MCF 10A (cell line): Measurements from ENCODE around the gene MMP21. TPM values are rescaled to one million over a fixed set of nuclear protein-coding genes. Genes with fewer than 3 reads are reported as not detected.

Source experiments
- BruUV-seq: library from RNA; stranded (reverse); fragments of 400-500 nt; replicated peaks from 2 replicates; lab custom pipeline; 2021; lab: Mats Ljungman, UMichigan
- CTCF ChIA-PET: fragments of 300-600 bp; sonication (Branson Sonifier 250); formaldehyde crosslinking; extraction: SDS; loops from one replicate; lab custom pipeline; 2021; ENCODE audit warnings: antibody characterized with exemption, inconsistent platforms; lab: Yijun Ruan, JAX
- POLR2A ChIA-PET: fragments of 300-600, 350-650 bp; sonication (Branson Sonifier 250); formaldehyde crosslinking; extraction: SDS; loops from one replicate; lab custom pipeline; 2020; ENCODE audit warnings: antibody characterized with exemption, inconsistent platforms; lab: Yijun Ruan, JAX
- DNase-seq: peaks from one replicate; pipeline ENCODE4 v3.0.0-alpha.2; 2018; ENCODE audit not compliant: unreplicated experiment
- H3K27ac Mint-ChIP-seq: one replicate; pipeline ENCODE4 v1.8.0; 2022; ENCODE audit warnings: mild to moderate bottlenecking, low read depth, mixed read lengths; ENCODE audit not compliant: unreplicated experiment
- H3K27me3 Mint-ChIP-seq: one replicate; pipeline ENCODE4 v1.8.0; 2022; ENCODE audit warnings: mixed read lengths; ENCODE audit not compliant: insufficient read depth, unreplicated experiment
- H3K36me3 Mint-ChIP-seq: one replicate; pipeline ENCODE4 v1.8.0; 2022; ENCODE audit warnings: mild to moderate bottlenecking, moderate library complexity, mixed read lengths; ENCODE audit not compliant: insufficient read depth, unreplicated experiment
- H3K4me1 Mint-ChIP-seq: one replicate; pipeline ENCODE4 v1.8.0; 2022; ENCODE audit warnings: mixed read lengths; ENCODE audit not compliant: insufficient read depth, unreplicated experiment
- H3K4me3 Mint-ChIP-seq: one replicate; pipeline ENCODE4 v1.8.0; 2022; ENCODE audit warnings: mild to moderate bottlenecking, moderate library complexity, mixed read lengths; ENCODE audit not compliant: unreplicated experiment
- H3K9me3 Mint-ChIP-seq: one replicate; pipeline ENCODE4 v1.8.0; 2022; ENCODE audit warnings: mixed read lengths; ENCODE audit not compliant: unreplicated experiment
- CTCF ChIP-seq: fragments of 200-600 bp; IDR thresholded peaks from one replicate; pipeline ENCODE4 v1.8.0; 2022; ENCODE audit warnings: antibody characterized with exemption, mild to moderate bottlenecking; ENCODE audit not compliant: unreplicated experiment
- intact Hi-C: fragments of 100-400 bp; cut with micrococcal nuclease; formaldehyde crosslinking; loops from 2 replicates; pipeline ENCODE4 v1.14.1; 2022
- total RNA-seq: library from RNA; stranded (reverse); gene quantifications from 2 replicates; pipeline ENCODE4 v1.2.3, GENCODE V29; 2022

MMP21 gene
- total RNA-seq, 1 experiment from 2014 or later, result not detected

- H3K4me3 Mint-ChIP-seq, result no peak overlapping the region
- intact Hi-C loops, result no loop called here
- TF ChIP-seq CTCF, result no peak
- CTCF ChIA-PET, result interaction anchor here (0.5 kb wide), 1 partner anchor 13 kb away, joined by 4 read pairs; no protein-coding TSS in a partner anchor
- no peak for DNase-seq
- peaks cover 11% of the 10 kb centered on the region for H3K27me3 Mint-ChIP-seq
- POLR2A ChIA-PET, result no interaction called here
- no peak overlapping the region for H3K27ac Mint-ChIP-seq
- peaks cover 6% of the 10 kb centered on the region for H3K4me1 Mint-ChIP-seq
- peaks cover 12% of the 10 kb centered on the region for H3K36me3 Mint-ChIP-seq
- peaks cover 7% of the 10 kb centered on the region for H3K9me3 Mint-ChIP-seq
- no TSS peak for BruUV-seq
These were observed 4.8 kb downstream of the MMP21 start for GRCh38 chr10:125770844-125771243.

GRCh38 chr10:125769175-125769574, 6.4 kb downstream of the MMP21 start:
- Mint-ChIP-seq H3K4me3 (no peak overlapping the region), H3K9me3 (peaks cover 2% of the 10 kb centered on the region), H3K27me3 (peaks cover 4% of the 10 kb centered on the region), H3K4me1 (peaks cover 2% of the 10 kb centered on the region), H3K27ac (no peak overlapping the region), H3K36me3 (peaks cover 28% of the 10 kb centered on the region)
- DNase-seq, result no peak
- no TSS peak for BruUV-seq
- CTCF ChIA-PET, result no interaction called here
- TF ChIP-seq CTCF, result no peak
- intact Hi-C loops, result no loop called here
- POLR2A ChIA-PET, result no interaction called here

GRCh38 chr10:125768219-125768855, 7.3 kb downstream of the MMP21 start:
- DNase-seq, result peak; percentile 22
- Mint-ChIP-seq H3K27ac (no peak overlapping the region), H3K27me3 (no peaks in the 10 kb centered on the region), H3K36me3 (peaks cover 34% of the 10 kb centered on the region), H3K4me1 (no peaks in the 10 kb centered on the region), H3K4me3 (no peak overlapping the region), H3K9me3 (no peaks in the 10 kb centered on the region)
- POLR2A ChIA-PET, result no interaction called here
- BruUV-seq, result no TSS peak
- no peak for TF ChIP-seq CTCF
- CTCF ChIA-PET, result no interaction called here
- intact Hi-C loops, result no loop called here

- Mint-ChIP-seq H3K36me3 (peaks cover 49% of the 10 kb centered on the region), H3K4me1 (no peaks in the 10 kb centered on the region), H3K27me3 (no peaks in the 10 kb centered on the region), H3K27ac (no peak overlapping the region), H3K4me3 (no peak overlapping the region), H3K9me3 (no peaks in the 10 kb centered on the region)
- no peak for TF ChIP-seq CTCF
- BruUV-seq, result no TSS peak
- ChIA-PET POLR2A (no interaction called here), CTCF (no interaction called here)
- DNase-seq, result no peak
- intact Hi-C loops, result no loop called here
These were observed 9.1 kb downstream of the MMP21 start for GRCh38 chr10:125766511-125766910.
